ENCODE data around the gene ABLIM3.
A peak's percentile ranks its signal among the peaks of the same experiment; 100 is the strongest.

Gene ABLIM3

DNA sequence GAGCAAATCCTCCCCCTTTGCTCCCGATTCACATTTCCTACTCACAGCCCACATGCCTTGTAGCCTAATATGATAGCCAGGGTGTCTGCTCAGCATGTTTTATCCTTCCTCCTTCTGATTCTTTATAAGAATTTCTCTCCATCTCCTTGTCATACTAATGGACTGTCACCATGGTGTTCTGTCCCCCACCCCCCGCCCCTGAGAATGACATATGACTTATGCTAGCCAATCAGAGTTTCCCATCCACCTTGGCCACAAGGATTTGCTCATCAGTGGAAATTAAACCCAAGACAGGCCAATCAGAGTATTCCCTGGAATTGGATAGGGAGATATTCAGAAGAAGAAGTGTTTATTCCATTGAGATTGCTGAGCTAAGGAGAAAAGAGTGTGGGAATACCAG is 16.0 kb downstream of the ABLIM3 start:
- DNase-seq (ENCODE audit: low spot score): no peak

DNA sequence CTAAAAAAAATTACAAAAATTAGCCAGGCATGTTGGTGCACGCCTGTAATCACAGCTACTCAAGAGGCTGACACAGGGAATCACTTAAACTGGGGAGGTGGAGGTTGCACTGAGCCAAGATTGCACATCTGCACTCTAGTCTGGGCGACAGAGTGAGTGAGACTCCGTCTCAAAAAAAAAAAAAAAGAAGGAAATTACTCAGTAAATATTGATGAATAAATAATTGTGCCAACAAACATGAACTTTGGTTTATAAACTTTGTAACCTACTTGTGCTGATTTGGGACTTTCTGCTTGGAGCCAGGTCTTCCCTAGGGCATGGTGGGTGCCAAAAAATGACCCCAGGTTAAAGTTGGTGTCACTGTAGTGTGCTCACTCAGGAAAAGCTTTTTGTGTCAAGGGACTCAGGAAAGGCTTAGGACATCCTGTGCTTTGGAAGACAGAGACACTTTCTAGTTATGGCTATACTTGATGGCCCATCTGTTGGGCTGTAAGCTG is 19.0 kb downstream of the ABLIM3 start:
- DNase-seq (ENCODE audit: low spot score): no peak
- FAIRE-seq: no peak

More for the DNA sequence above, 16.0 kb downstream of the ABLIM3 start:
- FAIRE-seq: no peak

DNA sequence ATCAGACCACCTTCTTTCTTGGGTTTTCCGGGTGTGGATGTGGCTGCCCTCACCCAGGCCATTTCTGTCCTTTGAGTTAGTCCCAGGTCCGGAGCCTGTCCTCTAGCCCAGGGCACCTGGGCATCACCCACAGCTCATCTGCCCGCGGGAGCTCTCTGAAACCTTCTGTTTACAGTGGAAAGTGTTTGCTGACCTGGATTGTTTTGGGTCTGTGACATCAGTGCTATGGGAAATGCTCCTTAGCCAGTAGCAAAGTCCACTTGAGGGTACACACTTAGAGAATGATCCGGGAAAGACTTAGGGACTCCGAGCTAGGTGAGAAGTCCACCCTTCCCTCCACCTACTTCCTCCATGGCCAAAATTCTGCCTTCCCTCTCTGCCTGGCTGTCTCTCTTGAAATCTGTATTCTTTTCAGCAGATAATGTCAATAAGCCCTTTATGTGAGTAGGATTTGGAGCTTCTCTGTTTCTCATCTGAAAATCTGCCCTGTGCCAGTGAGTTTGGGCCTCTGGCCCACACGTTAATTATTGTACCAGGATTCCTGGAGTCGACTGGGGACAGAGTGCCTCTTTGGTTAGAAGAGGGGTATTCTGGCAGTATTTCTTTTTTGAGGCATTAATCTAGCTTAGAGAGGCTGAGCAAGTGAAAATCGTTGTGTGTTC is 19.9 kb downstream of the ABLIM3 start:
- DNase-seq (ENCODE audit: low spot score): no peak
- FAIRE-seq: no peak

DNA sequence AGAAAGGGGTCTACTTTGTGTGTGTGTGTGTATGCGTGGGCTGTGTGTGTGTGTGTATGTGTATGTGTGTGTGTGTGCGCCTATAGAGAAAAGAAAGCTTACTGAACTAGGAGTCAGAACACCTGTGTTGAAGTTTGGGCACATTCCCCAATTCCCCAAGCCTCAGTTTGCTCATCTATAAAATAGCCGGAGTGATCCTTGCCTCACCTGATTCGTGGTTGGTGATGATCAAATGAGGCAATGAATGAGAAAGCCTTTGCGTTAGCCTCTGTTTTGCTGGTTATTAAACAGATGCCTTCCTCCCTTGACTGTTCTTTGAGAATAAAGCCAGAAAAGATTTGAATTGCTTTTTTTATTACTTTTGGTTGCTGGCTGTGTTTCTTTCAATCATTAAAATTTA is 20.6 kb downstream of the ABLIM3 start:
- FAIRE-seq (no peak), DNase-seq (ENCODE audit: low spot score) (no peak)

DNA sequence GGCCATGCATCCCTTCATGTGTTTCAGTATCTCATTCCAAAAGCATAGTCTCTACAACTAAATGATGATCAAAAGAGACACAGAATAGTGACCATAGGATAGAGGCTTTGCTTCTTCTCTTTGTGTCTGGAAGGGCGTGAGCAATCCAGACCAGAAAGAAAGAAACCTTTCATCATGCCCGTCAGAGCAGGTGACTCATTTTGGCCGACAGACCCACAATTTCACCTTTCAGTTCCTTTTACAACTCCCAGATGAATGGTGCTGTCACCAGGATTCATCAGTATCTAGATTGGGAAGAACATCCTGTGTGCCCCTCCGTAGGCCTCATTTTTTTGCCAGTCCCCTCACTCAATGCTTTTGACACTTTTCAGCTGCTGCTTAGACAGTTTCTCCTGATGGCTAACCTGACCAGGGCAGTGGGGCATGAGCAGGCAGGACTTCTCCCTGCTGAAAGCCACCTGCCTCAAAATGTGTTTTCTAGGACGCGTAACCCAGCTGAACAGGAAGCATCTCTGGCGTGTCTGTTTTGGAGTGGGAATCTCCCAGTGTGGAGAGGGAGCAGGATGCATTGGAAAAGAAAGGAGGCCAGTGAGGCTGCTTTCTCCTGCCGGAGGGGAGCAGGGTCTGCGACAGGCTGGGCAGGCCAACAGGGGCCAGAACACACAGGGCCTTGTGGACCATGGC is 21.2 kb downstream of the ABLIM3 start:
- FAIRE-seq: peak; percentile 58

DNA sequence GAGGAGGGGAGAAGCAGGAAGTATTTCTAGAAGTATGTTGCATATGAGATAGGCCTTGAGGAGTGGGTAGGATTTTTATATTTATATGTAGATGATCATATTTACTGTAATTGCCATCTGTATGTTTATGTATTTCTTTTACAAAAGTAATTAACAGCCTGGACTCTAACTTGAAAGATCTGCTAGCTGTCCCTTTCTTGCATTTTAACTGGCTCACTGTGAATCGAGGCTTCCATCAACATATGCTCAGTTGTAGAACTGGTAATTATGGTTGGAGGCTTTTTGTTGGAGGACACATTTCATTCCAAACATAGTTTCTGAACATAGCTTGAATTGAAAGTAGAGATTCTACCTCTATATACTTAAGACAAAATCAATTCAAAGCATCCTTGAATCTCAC is 23.4 kb downstream of the ABLIM3 start:
- FAIRE-seq: no peak
- no peak for DNase-seq (ENCODE audit: low spot score)

More for the DNA sequence above, 21.2 kb downstream of the ABLIM3 start:
- DNase-seq (ENCODE audit: low spot score): peak; percentile 82

DNA sequence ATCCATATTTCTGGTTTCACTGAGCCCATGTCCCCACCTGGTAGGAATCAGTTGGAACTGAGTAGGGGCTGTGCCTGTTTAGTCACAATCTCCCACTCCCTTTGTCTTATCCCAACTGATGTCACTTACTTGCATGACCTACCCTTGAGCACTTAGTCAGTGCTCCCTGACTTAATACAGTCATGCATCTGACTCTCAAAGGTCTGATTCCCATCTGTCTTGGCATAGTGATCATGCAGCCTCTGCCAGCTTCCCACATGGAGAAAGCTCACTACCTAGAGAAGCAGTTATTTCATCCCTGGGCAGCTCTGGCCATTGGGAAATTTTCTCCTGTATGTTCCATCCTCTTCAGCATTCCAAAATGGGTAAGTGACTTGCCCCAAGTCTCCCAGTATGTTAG is 24.8 kb downstream of the ABLIM3 start:
- FAIRE-seq (no peak), DNase-seq (ENCODE audit: low spot score) (no peak)

DNA sequence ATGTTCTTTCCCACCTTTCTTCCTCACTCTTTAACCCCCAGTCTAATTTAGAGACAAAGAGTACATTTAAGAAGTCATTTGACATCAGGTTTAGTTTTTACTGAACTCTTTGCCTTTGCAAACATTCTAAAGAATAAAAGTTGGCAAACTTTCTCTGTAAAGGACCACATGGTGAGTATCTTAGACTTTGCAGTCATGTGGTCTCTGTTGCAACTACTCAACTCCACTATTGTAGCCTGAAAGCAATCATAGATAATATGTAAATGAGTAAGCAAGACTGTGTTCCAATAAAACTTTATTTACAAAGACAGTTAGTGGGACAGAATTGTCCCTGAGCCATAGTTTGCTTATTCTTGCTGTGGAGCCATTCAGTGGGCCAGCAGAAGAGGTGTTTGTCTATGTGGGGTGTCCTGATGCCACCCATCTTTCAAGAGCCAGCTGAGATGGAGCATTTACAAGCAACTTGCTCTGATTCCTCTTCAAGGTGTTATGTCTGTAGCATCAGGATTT is 25.4 kb downstream of the ABLIM3 start:
- FAIRE-seq (no peak), DNase-seq (ENCODE audit: low spot score) (no peak)

DNA sequence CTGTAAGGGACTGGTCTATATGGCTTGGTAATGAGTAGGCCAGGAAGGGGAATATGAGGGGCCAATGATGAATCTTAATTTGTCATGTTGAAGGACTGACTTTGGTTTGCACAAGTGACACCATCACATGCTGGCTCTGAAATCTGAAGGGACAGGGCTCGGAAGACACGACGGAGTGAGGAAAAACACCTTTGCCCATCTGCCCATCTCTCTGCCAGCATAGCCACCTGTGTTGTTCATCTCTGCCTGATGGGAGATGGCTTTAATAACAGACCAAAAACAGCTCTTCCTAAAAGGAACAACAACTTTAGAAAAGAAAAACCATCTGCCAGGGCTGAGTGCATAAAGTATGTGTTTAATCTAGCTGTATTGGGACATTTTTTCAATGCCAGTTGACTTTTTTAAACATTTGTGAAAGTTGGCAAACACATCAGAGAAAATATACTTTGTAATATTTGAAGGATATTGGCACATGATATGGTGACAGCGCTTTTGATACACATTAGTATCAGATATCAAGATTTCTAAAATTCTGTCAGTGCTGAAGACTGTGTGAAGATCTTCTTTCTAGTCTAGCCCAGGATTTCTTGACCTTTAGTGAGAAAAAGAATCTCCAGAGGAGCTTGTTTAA is 27.1 kb downstream of the ABLIM3 start:
- DNase-seq (ENCODE audit: low spot score) (no peak), FAIRE-seq (no peak)

DNA sequence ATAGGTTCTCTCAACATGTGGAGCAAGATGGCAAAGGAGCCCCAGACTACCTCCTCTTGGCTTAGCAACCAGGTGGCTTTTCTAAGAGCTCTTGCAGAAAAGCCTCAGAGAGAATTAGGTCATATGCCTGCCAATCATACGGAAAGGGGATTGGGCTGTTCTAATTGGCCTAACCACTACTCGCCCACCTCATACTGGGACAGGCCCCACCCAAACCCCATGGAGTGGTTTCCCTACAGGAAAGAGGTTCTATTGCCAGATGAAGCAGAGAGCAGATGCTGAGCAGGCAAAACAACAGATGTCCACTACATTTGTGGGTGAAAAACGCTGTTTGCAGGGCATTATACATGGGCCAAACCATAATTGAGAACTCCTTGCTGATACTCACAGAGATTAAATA is 29.0 kb downstream of the ABLIM3 start:
- DNase-seq (ENCODE audit: low spot score): no peak
- FAIRE-seq: no peak

DNA sequence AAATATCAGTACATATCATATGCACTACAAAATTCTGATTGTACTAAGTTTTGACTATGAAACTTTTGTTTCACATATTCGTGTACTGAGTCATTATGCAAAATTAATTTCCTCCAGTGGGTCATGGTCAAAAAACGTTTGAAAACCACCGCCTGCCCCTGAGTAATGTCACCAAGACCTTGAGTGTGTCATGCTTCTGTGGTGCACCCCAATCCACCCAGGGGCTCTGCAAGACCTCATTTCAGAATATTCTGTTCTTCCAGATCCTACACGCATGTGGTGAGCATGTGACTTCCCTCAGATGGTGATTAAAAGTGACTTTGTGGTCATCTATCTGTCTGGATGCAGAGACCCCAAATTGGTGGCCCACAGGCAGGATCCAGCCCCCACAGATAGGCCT is 31.0 kb downstream of the ABLIM3 start:
- no peak for FAIRE-seq

DNA sequence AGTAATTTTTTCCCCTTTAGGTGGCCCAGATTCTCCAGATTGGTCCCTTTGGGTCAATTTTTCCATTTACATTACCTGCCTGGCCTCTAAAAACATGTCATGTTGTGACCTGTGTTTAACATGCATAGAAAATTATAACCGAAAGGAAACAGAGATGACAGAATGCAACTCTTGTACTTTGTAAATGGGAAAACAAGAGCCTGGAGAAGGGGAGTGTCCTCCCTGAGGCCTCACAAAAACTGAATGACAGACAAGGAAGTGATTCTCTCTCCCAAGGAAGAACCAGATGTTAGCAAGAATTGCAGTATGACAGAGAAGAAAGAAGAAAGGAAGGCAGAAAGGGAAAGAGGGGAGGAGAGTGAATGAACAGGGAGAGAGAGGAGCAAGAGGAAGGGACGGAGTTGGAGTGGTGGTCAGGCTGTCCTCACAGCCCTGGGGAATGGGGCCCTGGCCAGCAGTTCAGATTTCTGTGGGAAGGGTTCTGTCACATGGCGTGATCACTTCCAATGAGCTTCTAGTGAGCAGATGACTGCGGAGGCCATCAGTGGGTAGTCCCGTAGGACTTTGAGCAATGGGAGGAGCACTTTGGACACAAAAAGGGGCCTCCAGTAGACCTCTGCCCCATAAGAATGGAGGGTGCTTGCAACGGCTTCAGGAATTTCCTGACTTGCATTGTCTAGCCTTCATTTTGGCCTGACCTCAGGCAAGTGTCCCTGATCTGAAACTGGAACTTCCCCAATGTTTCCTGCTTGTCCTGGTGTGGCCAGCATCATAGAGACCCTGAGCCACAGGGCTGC is 31.6 kb downstream of the ABLIM3 start:
- FAIRE-seq (no peak), DNase-seq (ENCODE audit: low spot score) (no peak)

More for the DNA sequence above, 31.0 kb downstream of the ABLIM3 start:
- peak; percentile 45 for DNase-seq (ENCODE audit: low spot score)

DNA sequence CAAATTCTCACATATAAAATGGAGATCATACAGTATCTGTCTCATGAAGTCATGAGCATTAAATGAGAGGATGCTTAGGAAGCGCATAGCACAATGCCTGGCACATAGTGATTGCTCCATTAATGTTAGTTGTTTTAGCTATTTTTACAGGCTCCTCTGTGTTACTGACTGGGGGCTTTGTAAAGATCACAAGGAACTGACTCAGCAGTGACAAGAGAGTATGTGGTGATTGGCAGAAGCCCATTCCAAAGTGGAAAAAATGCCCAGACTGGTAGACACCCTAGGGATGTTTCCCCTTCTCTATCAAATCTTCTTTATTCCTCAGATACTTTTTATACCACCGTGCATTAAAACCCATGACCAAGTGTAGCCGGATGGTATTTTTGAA is 33.5 kb downstream of the ABLIM3 start:
- DNase-seq (ENCODE audit: low spot score) (no peak), FAIRE-seq (no peak)

DNA sequence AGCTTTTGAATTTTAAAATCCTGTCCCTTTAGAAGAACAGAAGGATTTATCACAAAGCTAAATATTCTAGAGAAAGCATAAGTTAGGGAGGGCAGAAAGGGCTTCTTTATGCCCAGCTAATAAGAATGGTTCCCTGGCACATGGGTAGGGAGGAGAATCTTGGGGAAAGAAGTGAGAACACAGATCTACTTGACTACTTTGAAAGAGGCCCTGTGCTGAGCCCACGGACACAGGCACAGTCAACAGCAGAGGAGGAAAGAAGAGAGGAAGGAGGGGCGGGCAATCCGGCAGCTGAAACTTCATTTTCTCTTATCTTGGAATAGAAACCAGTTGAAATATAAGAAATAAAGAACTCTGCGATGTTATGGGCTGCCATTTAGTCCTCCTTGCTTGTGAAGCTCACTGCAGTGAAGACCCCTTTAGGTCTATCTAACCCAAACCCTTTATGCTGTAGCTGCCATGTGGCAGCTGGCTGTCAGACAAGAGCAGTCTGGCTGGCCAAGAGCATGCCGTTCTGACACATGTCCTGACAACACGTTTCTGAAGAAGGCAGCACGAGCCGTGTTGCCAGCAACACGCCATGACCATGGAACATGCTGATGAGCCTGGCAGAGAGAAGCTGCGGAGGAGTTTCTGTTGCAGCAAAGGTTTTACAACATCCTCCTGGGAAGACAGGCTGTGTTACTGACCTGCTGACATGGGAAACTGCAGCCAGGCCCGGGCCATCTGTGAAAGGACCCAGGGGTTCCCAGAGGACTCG is 34.2 kb downstream of the ABLIM3 start:
- peak; percentile 58 for FAIRE-seq
- no peak for DNase-seq (ENCODE audit: low spot score)

DNA sequence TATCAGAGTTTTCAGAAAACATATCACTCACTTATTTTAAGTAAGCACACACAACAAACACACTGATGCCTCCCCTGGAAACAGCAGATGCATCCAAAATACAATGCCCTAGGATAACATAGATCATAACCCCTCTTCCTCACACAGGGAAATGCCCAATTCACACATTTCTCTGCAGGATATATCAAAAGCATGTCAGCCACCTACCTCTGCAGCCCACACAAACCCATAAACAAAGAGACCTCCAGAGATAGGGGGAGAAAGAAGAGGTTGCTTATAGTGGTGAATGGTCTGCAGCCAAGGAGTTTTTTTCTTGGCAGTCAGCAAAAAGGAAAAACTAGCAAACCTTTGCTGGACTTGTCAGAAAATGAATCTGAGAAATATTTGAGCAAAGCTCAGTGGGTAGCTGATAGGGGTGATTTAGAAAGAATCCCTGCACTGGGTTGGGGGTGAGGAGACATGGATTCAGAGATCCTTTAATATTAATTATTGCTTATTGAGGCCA is 36.1 kb downstream of the ABLIM3 start:
- DNase-seq (ENCODE audit: low spot score) (no peak), FAIRE-seq (no peak)

DNA sequence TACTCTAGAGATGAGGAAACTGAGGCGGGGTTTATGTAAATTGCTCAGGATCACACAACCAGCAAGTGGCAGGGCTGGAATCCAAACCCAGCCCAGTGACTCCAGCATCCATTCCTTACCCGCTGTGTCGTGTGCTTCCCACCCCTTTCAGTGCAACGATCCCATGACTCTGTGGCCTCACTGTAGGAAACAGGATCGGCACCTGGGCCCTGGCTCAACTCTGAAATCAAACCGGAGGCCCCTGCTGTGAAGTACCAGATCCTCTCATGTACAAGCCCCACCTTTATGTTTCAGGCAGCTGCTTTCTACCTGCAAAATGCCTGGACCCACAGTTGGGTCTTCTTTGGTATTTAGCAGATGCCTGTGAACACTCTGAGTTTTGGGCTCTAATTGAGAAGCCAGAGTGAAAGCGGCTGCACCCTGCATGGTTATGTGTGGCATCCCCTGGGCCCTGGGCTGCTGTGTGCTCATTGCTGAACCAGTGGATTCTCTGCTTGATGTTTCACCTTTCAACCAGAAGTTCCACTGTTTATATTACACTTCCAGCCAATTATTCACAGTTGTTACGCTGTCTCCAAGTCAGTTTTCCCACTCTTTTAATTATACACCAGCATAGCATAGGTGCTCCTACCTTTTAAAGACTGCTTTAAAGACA is 36.7 kb downstream of the ABLIM3 start:
- DNase-seq (ENCODE audit: low spot score) (no peak), FAIRE-seq (no peak)

DNA sequence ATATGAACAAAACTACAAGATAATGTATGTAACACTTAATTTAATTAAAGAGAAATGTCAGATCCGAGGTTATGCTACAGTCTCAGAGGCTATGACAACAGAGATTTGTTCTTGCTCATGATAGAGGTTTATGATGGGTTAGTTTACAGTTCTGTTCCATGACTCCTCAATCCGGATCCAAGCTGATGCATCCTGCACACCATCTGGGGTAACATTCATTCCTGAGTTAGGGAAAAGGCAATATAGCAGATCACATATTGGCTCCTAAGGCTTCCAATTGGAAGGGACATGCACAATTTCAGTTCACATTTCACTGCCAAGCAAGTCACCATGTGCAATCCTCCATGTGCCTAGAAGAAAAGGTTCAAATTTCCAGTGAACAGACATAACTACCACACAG is 40.4 kb downstream of the ABLIM3 start:
- no peak for DNase-seq (ENCODE audit: low spot score)
- FAIRE-seq: no peak

DNA sequence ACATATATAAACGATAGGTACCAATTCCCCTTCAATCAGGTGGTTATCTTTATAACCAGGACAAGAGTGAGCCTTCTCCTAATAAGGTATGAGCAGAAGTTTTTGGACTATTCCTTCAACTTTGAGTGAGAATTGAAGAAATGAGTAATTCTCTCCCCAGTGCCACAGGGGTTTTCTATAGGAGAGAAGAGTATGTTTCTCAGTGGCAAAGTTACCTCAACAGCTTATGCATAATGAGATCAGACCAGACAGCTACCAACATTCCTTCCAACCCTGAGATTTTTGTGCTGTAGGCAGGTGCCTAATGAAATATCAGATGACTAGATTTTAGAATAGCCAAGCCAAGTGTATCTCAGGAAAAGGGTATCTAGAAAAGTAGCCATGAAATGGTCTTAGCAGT is 40.9 kb downstream of the ABLIM3 start:
- DNase-seq (ENCODE audit: low spot score): no peak
- FAIRE-seq: no peak

DNA sequence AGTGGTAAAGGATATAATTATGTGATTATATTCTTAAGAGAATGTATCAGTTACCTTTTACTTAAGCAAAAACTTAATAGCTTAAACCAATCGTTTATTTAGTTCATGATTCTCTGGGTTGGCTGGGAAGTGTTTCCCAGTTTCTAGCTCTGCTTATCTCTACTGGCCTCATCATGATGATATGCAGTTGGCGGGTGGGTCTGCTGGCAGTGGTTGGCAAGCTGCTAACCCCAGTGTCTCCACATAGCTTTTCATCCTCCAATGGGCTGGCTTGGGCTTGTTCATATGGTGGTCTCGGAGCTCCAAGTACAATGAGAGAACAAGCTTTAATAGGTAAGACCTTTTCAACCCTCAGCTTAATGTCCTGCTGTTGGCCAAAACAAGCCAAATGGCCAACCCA is 43.8 kb downstream of the ABLIM3 start:
- FAIRE-seq (no peak), DNase-seq (ENCODE audit: low spot score) (no peak)

DNA sequence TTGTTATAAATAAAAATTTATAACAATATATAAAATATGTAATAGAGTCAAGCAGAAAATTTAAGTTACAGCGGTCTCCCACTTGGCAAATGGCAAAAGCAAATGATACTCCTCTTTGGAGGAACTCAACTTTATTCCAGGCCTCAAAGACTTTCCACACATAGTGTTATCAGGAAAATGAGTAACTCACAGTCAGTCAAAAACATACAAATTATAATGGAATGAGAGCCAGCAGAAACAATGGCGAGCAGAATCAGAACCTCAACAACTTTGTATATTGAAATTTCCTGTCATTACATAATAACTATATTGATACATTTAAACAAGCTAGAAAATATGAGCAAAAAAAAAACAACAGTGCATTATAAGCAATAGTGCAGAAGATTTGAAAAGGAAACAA is 45.2 kb downstream of the ABLIM3 start:
- no peak for DNase-seq (ENCODE audit: low spot score)
- no peak for FAIRE-seq
